GM12873 (cell line): Measurements from ENCODE around the gene THAP3.

ENCODE experiments used
- TF ChIP-seq, protein P1 (sequence below): IDR thresholded peaks from 2 replicates; pipeline ENCODE4 v1.5.1; 2012; ENCODE audit warnings: low read depth, mild to moderate bottlenecking, moderate library complexity, low read length, control low read depth; ENCODE audit not compliant: insufficient read depth; ENCODE audit errors: missing control alignments

Gene THAP3

DNA sequence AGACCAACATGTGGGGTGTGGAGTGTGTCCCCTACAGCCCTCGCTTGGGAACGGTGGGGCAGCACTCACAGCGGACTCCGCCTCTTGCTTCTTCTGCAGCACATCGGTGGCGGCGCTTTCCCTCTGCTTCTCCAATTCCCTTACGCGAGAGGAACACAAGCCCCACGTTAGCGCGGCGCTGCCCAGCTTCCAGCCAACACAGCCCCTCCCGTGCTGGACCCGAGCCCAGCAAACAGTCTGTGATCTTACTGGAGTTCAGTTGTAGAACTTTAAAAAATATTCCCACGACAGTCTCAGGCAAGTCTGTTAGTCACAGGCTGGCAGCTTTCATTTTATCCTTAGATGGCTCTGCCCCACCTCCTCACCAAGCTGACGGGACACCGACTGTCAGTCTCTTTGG, 13.6 kb downstream of the THAP3 start:
- TF ChIP-seq, protein P1, sequence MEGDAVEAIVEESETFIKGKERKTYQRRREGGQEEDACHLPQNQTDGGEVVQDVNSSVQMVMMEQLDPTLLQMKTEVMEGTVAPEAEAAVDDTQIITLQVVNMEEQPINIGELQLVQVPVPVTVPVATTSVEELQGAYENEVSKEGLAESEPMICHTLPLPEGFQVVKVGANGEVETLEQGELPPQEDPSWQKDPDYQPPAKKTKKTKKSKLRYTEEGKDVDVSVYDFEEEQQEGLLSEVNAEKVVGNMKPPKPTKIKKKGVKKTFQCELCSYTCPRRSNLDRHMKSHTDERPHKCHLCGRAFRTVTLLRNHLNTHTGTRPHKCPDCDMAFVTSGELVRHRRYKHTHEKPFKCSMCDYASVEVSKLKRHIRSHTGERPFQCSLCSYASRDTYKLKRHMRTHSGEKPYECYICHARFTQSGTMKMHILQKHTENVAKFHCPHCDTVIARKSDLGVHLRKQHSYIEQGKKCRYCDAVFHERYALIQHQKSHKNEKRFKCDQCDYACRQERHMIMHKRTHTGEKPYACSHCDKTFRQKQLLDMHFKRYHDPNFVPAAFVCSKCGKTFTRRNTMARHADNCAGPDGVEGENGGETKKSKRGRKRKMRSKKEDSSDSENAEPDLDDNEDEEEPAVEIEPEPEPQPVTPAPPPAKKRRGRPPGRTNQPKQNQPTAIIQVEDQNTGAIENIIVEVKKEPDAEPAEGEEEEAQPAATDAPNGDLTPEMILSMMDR: no peak

- TF ChIP-seq, protein P1: no peak
These were observed 20.4 kb downstream of the THAP3 start for GRCh38 chr1:6645018-6645417.

DNA sequence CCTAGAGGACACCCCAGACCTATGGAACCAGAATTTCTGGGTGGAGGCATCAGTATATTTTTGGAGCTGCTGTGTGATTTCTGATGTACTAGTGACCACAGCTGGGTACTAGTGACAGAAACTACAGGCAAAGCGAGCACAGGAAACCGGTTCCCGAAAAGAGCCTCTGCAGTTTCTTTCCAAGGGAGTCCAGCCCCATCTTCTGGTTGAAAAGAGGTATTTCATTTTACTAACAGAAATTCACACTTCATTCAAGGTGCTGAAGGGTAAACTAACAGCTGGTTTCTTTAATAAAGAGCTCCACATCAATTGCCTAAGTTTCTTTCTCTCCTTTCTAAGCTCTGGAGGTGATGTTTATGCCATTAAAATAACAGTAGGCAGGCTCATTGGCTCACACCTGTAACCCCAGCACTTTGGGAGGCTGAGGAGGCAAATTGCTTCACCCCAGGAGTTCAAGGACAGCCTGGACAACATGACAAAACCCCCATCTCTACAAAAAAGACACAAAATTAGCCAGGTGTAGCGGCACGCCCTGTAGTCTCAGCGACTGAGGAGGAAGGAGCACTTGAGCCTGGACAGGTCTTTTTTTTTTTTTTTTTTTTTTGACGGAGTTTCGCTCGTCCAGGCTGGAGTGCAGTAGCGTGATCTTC, 22.0 kb downstream of the THAP3 start:
- TF ChIP-seq, protein P1: peak; percentile 58

DNA sequence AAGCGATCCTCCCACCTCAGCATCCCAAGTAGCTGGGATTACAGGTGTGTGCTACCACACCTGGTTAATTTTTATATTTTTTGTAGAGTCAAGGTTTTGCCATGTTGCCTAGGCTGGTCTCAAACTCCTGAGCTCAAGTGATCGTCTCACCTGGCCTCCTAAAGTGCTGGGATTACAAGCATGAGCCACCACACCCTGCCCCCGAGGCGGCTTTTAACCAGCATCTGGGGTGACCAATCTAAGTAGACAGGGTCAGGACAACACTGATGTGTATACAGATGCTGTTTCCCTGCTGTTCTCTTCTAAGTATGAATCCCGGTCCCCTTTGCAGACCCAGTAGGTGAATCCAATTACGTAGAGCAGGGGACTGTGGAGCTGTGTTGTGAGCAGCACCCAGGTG, 23.9 kb downstream of the THAP3 start:
- TF ChIP-seq, protein P1: no peak

DNA sequence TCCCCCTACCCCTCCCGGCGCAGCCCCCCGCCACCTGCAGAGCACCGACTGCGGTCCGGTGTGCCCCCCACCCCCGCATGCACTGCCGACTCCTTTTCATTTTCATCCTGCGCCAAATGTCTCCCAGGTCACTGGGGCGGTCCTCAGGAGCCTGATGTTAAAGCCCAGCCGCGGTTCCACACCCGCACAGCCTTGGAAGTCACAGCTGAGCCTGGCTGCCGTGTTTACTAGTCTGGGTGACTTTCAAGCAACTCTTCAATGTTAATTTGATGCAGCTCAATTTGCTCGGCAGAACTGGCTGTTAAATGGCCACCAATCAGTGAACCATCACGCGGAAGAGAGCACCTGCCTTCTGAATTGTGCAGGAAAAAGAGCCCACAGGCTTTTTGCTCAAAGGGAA, 27.2 kb downstream of the THAP3 start:
- TF ChIP-seq, protein P1: no peak

DNA sequence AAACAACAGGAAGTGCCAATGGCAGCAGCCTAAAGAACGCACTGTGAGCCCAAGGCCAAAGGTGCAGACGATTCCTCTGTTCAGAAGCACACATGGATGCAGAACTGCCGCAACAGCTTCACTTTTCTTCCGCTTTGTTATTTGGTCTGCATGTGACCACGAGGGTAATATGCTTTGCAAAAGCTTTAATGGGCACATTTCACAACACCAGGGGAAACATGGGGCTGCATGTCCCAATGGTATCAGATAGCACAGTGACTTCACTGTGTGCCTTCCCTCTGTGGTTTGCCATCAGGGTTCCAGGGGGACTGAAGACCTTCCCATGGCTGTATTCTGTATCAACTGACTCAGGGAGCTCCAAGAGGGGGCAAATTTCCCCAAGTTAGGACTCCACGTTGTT, 28.3 kb downstream of the THAP3 start:
- TF ChIP-seq, protein P1: no peak

DNA sequence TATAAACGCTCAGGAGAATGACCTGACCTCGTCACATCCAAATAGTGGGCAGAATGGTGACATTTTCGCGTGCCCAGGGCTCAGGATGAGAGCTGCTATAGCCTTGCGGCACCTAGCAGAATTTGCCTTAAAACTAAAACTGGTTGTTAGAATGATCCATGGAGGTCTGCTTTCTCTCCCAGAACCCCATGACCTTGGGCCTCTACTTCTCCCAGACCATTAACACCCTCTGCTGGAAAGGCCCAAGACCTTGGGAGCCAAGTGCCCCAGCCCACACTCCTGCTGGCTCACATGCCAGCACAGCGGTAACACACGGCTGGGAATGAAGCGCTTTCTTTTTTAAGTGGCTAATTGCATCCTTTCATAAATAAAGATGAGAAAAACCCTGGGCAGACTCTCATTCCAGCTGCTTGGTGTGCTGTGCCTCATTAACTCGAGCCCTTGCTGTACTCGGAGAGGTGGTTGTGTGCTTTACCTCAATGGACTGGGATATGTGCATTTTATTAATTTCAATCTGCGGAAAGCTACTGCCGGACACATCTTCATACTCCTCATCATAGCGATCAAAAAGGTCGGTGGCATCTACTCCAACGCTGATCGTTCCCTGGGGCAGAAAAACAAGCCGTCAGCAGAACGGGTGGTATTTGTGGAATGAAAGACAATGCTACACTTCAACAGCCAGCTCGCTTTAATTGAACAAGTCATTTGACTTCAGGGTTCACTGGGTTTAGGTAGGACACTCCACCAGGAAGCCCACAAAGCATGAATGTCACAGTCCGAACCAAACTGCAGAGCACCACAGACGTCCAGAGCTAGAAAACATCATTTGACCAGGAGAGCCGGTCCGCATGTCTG, 29.0 kb downstream of the THAP3 start:
- TF ChIP-seq, protein P1: no peak
